UCSD-AML1 (cell line): Measurements from ENCODE around the gene ARPC5.
A peak's percentile ranks its signal among the peaks of the same experiment; 100 is the strongest.

ENCODE experiments used
- DNase-seq: peaks from one replicate; lab custom pipeline; 2025; ENCODE audit not compliant: unreplicated experiment; lab: John Stamatoyannopoulos, UW

The ARPC5 gene

DNA sequence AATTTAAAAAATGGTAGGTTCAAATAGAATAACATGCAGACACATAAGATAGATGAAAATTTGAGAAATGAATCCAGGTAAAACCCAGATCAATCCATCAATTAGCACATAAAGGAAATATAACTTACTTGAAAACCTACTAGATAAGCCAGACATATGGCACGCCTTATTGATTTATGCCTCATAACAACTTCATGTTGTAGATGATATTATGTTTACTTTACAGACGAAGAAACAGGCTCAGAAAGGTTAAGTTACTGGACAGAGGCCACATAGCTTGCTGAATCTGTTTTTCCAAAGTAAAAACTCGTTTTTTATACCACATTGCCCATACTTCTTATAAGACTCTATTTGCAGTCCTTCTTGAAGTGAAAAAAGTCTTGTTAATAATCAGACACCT is 23.2 kb downstream of the ARPC5 start:
- no peak for DNase-seq

DNA sequence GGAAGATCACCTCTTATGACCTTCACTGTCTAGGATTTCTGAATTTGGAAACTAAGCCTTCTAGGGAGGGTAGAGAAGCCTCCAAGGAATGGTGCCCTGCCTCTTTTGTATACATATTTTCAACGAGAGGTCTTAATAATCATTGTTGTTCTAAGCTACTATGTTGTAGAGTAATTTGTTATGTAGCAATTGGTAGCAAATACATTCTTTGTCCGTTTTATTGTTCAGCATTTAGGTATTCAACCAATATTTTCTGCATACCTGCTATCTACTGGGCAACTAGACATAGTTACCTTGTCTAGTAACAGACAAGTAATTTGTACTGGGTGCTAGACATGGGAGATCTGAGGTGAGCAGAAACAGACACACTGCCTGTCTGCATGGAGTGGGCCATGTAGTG is 24.6 kb downstream of the ARPC5 start:
- DNase-seq, result no peak

DNA sequence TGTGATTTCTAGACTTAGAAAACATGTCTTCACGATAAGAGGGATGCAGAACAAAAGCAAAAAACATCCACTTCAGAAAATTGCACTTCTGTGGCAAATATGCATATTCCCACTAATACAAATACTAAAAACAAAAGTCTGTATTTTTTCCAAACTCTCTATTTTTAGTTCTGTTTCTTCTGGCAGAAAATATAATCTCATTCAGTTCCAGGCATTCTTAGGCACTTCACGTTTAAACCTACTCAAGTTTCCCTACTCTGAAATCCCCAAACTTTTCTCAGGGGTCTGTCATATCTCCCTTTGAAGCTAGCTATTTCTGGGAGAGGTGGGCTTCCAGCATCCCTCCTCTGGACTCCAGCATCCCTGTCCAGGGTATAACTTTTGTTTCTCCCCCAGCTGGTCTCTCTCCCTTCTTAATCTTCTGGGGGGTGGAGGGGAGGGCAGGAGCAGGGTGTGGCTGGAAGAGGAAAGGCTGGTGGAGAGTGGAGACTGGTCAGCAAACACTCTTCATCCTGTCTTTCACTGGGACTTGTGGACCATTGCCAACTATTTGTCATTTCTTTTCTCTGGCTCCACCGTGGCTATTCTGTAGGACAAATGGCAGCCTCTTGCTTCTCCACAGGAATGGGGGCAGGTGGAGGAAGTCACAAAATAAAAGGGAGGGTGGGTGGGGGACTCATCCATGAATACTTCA is 25.7 kb downstream of the ARPC5 start:
- no peak for DNase-seq

DNA sequence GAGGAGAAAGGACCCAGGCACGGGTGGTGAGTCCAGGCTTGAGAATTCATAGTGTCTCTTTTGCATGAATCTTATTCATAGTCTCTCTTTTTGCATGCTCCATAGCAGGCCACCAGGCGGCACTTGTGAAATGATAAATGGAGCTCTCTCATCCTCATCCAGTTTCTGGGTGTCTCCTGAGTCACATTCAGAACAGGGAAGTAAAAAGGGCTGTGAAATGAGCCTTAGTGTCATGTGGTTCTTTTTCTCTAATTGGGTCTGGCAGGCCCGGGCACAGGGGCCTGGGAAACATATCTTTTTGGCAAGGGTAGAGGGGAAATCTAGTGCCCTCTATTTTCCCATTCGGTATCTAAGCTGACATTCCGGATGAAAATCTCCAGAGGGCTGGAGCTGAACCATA is 26.3 kb downstream of the ARPC5 start:
- DNase-seq, result peak; percentile 54

DNA sequence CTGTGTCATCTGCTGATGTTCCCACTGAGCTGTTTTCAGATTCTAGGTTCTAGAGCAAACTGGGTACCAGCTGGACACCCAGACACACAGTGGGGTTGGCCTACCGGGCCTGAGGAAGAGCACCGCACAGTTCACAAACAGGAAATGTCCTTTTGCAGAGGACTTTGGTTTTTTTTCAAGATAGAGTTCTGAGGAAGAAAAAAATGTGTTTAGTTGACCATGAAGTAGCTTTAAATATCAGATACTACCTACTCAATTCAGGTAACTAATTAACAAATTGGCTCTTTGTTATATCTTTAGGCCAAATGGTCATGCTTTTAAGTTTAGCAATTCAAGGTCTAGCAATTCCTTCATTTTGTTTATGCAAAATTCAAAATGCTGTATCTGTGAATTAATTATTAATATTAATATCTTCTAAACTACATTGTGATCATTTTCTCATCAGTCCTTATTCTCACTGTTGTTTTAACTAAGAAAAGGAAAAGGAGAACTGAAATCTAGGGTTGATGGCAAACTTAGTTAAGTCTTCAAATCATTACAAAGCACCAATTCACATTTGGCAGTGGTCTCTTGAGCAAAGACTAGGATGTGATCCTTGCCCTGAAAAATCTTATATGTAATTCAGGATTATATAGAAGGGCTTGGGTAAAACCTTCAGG is 28.1 kb downstream of the ARPC5 start:
- DNase-seq, result no peak

DNA sequence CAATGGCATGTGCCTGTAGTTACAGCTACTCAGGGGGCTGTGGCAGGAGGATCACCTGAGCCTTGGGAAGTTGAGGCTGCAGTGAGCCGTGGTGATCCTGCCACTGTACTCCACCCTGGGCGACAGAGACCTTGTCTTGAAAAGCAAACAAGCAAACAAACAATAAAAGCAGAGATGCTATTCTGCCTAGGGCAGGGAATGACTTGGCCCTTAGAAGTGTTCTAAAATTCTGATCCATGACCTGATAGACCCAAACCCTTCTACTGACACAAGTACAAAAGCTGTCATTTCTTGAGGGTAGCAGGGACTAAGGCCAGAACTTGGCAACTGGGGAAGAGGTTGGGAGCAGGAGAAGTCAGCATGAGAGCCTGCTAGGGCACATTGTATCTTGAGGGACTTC is 29.7 kb downstream of the ARPC5 start:
- DNase-seq, result no peak

DNA sequence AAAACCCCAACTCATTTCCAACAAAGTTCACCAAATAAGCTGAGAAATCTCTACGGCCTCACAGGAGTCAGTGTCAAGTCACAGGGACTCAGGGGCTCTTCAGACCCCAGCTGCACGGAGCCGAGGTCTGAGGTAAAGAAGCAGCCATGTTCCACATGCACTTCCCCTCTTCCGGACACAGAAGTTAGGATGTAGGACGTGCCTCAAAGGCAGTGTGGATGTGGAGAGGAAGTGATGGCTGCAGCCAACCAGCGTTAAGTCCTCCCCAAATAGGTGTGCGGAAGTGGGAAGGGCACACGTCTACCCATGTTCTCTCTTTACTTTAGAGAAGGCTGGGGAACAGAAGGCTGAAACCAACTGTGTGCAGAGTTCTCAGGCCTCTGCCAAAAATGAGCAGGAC is 30.8 kb downstream of the ARPC5 start:
- DNase-seq, result peak; percentile 42

DNA sequence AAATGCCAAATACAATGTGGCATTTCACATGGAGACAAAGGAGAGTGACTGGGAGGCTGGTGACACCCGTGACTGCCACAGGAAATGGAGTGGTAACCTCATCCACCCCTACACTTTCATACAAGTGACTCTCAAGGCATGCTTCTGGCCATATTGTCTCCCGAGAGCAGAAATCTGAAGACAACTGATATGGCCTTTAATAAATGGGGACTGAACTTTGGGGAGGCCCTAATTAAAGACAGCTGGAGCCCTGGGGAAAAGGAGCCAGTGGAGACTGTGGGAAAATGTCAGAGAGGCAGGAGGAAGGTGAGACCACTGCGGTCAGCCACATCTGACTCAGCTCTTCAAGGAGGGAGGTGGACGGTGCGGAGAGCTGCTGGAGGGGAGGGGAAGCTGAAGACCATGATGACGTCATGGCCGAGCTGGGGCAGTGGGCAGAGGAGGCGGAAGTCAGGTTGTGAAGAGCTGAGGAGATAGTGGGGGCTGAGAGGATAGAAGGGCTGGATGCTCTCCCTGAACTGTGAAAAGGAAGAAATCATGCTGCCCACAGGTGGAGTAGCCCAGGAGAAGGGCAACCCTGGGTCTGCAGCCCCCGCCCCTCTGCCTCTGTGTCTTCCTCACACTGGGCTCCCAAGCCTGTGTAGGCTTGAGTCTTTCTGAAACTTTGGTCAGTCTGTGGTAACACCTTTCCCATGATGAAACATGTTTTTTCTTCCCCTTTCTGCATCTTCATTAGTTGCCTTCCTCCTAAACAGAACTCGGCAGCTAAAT is 31.4 kb downstream of the ARPC5 start:
- DNase-seq, result peak; percentile 58

DNA sequence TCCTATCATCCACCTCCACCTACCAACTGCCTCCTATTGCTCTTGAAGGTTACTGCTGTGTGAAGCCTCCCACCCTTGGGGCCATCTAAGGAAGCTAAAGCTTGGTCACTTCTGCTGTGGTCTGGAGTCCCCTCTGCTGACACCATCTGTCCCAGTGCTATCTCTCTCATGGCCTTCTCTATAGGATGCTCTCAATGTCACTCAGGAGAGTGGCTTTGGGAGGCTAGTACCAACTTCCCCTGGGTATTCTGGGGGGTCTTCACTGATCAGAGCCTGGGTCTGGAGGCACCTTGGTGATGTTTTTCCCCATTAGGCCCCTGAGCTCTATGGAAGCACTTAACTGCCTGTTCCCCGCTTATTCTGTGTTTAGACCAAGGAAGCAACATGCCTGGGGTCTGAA is 33.1 kb downstream of the ARPC5 start:
- DNase-seq, result no peak

DNA sequence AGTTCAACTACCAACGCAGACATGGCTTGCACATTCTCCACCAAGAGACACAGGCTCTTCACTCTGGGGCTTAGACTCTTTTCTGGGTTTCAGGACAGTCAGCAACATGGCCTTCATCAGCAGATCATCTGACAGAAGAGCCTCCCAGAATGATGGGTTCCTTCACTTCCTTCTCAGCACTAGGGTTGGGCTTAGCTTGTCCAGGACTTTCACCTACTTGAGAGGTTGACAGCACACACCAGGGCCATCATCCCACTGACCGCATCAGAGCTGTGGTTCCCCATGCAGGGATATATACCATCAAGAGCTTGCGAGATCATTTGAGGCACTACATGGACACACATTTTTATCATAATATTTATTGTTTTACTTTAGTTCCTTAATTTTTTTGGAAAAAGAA is 34.9 kb downstream of the ARPC5 start:
- no peak for DNase-seq

DNA sequence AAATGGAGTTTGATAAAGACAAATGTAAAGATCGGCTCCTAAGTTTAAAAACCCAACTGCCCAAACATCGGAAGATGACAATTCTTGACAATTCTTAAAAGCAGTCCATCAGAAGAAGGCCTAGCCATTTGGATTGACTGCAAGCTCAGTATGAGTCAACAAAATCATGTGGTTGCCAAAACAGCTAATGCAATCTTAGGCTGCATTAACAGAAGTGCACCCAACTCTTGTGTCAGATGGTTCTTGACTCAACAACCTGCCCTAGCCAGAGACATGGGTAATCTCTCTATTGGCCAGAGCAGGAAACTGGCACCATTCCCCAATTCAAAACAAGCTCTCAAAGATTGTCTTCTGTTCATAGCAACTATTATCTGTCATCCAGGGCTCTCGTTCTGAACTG is 35.4 kb downstream of the ARPC5 start:
- DNase-seq, result no peak

DNA sequence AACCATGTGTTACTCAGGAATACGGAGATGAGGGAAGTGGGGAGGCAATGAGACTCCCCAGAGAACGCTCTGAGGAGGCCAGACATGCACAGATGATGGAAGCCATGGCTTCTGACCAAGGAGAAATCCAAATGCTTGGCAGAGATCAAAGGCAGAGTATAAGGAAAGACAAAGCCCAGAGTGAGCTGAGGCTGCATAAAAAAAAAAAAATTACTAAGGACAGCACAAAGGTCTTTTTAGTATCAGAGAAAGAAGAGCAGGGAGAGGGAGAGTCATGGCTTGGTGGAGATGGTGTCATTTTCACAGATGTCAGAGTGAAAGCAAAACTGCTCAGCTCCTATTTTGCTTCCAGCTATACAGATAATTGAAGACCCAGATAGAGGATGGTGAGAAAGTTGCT is 37.2 kb downstream of the ARPC5 start:
- no peak for DNase-seq

DNA sequence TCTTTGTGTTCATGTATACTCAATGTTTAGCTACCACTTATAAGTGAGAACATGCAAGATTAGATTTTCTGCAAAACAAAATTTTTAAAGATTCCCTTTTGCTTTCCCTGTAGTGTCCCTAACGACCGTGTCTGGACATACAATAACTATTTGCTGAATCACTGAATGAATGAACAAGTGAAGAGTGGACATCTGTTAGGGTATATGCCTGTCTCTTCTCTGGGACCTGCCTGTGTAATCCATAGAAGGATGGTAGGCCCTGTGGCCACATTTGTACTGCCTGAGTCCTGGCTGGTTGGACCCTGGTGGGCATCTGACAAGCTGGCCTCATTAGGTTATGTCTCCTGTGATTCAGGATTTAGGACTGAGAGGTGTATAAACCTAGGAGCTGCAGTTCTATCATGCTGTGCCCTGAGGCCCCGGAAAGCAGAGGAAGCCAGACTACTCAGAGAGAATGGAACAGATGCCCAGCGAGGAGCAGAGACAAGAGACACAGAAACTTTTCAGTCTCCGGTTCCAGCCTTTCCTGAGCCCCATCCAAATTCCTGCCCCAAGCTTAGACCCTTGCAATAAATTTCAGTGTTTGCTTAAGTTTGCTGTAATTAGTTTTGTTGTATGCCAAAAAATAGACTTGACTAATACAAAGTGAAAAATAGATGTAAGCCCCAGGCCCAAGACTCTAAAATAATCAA is 37.8 kb downstream of the ARPC5 start:
- DNase-seq, result no peak

DNA sequence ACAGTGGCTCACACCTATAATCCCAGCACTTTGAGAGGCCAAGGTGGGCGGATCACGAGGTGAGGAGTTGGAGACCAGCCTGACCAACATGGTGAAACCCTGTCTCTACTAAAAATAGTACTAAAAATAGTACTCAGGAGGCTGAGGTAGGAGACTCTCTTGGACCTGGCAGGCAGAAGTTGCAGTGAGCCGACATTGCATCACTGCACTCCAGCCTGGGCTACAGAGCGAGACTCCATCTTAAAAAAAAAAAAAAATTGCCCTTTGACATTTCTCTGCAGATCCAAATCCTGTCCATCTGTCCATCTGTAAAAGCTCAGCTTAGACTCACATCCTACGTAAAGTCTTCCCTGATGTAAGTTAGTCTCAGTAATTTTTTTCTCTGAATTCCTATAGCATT is 39.1 kb downstream of the ARPC5 start:
- no peak for DNase-seq

DNA sequence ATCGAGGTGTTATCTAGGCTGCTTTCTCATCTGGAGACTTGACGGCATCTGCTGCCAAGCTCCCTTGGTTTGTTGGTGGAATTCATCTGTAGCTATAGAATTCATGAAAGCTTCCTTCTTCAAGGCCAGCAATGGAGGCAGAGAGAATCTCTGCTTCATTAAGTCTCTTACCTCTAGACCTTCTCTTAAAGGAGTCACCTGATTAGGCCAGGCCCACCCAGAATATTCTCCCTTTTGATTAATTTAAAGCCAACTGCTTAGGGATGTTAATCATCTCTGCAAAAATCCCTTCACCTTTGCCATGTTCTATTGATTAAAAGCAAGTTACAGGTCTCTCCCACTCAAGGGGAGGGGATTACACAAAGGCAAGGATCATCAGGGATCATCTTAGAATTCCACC is 40.0 kb downstream of the ARPC5 start:
- no peak for DNase-seq

DNA sequence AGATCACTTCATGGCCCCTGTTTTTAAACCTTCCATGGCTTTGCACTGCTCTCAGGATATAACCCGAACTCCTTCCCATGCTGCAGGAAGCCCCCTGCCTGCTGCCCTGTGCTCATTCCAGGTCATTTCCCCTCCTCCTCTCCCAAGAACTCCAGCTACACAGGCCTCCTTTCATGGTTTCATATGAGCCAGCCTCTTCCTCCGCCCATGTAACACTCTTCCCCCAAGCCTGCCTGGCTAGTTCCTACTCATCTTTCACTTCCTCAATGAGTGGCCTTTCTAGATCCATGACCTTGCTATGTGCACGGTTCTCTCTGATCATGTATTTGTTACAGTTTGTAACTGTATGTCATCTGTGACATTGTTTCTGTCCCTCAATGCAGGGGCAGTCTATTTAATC is 42.2 kb downstream of the ARPC5 start:
- DNase-seq, result peak; percentile 27

DNA sequence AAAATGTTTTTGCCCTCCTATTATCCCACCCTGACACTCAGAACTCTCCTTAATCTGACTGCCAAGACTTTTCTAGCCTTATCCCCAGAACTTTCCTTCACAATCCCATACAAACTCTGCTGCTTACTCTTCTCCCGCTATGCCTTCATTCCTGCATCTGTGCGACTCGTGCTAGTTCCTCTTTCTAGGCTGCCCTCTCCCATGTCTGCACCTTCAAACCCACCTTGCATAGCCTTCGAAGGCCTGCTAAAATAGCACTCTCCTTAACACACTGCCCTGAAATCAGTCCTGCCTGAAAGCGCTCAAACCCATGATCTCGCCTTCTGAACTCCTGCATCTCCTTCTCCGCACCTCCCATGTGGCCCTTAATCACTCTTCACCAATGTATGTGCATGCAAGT is 42.9 kb downstream of the ARPC5 start:
- DNase-seq, result no peak

DNA sequence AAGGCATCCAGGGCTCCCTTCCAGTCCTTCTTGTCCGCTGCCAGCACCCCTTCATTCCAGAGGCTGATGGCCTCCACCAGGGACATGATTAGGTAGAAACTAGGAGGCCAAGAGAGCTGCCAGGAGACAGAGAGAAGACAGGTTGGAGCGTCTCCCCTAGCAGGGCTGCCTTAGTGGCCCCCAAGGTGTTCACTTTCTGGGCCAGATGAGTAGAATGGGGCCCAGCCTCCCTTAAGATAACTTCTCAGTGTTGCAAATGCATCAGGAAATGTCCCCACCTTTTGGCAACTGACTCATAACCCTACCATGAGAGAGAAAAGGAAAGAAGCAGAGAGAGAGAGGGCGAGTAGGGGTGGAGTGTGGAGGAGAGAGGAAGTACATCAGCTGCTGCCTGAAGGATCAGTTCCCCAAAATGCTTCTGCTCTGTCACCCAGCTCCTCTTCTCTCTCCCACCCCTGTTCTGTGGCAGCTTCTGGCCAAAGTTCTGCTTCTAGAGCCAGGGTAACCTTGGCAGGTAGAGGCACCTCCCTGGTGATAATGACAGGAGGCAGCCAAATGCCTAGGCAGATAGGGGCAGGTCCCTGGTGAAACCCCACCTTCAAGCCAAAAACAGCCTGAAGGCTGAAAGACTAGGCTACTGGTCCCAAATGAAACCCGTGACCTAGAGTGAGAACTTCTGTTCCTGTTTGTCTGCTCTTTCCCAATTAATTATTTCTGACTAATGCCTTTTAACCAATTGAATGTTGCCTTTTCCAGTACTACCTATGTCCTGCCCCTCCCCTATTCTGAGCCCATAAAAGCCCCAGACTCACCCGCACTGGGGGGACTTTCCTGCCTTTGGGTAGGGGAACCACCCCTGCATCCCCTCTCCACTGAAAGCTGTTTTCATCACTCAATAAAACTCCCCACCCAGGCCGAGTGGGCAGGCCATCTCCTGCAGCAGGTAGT is 45.1 kb downstream of the ARPC5 start, which contains the start of gene NCF2:
TSS of gene NCF2 (minus strand) at position 216 of the 948 bp plus-strand sequence. CDS start at position 86, 130 bp downstream.
- DNase-seq, result peak; percentile 51

DNA sequence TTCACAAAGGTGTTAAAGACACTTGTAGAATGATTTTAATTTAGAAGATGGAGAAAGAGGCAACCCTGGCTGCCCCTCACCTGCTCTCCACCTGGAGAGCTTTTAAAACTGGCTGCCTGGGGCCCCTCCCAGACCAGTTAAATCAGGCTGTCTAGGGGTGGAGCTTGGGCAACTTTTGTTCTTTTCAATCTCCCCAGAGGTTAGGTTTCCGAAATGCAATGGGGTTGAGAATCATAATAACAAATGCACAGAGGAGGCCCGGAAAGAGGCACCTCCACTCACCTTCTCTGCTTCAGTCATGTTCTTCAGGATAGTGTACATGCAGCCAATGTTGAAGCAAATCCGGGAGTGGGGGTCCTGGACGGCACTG is 45.7 kb downstream of the ARPC5 start:
- no peak for DNase-seq

DNA sequence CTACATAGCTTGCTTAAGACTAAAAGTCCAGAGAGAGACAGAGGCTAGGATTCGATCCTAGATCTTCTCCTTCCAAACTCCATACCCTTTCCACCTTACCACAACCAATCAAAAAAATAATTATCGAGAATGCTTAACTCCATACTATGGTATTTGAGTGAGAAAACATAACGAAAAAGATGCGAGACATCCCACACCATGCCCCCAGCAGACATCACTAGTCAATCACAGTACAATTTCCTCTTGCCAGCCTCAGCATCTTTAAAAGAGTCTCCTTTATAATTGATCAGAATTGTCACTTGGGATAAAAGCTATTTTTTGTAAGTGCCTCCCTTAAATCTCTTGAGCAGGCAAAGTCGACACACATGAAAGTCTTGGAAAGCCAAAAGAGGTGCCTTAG is 46.2 kb downstream of the ARPC5 start:
- no peak for DNase-seq

DNA sequence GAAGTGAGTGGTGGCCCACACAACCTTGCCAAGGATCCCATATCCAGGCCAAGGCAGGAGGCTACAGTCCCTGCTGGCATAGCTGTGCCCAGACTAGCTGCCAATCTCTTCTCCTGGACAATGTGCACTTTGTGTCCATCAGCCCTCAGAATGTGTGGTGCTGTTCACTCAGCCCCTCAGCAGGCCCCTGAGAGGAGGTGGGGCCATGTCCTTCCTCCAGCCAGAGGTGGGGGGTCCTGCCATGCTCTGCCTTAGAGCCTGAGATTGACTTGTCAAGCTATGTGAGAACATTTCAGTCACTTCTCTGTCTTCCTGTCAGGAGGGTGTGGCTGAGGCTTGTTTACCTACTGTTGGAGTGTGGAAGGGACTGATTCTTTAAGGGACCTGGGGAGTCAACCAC is 46.8 kb downstream of the ARPC5 start:
- DNase-seq, result no peak
